ENCODE data around the gene PPP2R5D. TPM values are rescaled to one million over a fixed set of nuclear protein-coding genes. Genes with fewer than 3 reads are reported as not detected.

The PPP2R5D gene
- total RNA-seq, 1 donor from 2014 or later, result 24.5 TPM

- no peaks in the 10 kb centered on the region for H3K9me3 ChIP-seq
- peaks cover 14% of the 10 kb centered on the region for H3K4me1 ChIP-seq
- intact Hi-C loops (cut with DNase I), result no loop called here
- no peaks in the 10 kb centered on the region for H3K27me3 ChIP-seq (ENCODE audit: low read depth)
- ATAC-seq, result no peak
- H3K36me3 ChIP-seq, result peaks cover 69% of the 10 kb centered on the region
- DNase-seq, result no peak
- no peak overlapping the region for H3K4me3 ChIP-seq
- TF ChIP-seq CTCF (IDR thresholded peaks at IDR 0.05), result no peak
- no peak overlapping the region for H3K27ac ChIP-seq
These were observed 42.0 kb downstream of the PPP2R5D start for GRCh38 chr6:43026365-43026764.

- DNase-seq, result no peak
- no peak for TF ChIP-seq CTCF (IDR thresholded peaks at IDR 0.05)
- no peak overlapping the region for H3K27ac ChIP-seq
- no peak overlapping the region for H3K4me3 ChIP-seq
- peaks cover 93% of the 10 kb centered on the region for H3K36me3 ChIP-seq
- intact Hi-C loops (cut with DNase I), result no loop called here
- H3K4me1 ChIP-seq, result no peaks in the 10 kb centered on the region
- H3K9me3 ChIP-seq, result no peaks in the 10 kb centered on the region
- H3K27me3 ChIP-seq (ENCODE audit: low read depth), result no peaks in the 10 kb centered on the region
- ATAC-seq, result no peak
These were observed 44.8 kb downstream of the PPP2R5D start for GRCh38 chr6:43029120-43029519.

- Histone ChIP-seq H3K27ac (no peak overlapping the region), H3K4me3 (no peak overlapping the region), H3K36me3 (peaks cover 90% of the 10 kb centered on the region), H3K27me3 (ENCODE audit: low read depth) (no peaks in the 10 kb centered on the region), H3K4me1 (no peaks in the 10 kb centered on the region), H3K9me3 (no peaks in the 10 kb centered on the region)
- TF ChIP-seq CTCF (IDR thresholded peaks at IDR 0.05), result no peak
- no peak for DNase-seq
- intact Hi-C loops (cut with DNase I), result no loop called here
- ATAC-seq, result no peak
These were observed 48.0 kb downstream of the PPP2R5D start for GRCh38 chr6:43032326-43032725.

- no peaks in the 10 kb centered on the region for H3K27me3 ChIP-seq (ENCODE audit: low read depth)
- intact Hi-C loops (cut with DNase I), result no loop called here
- no peak overlapping the region for H3K4me3 ChIP-seq
- TF ChIP-seq CTCF (IDR thresholded peaks at IDR 0.05), result no peak
- peaks cover 91% of the 10 kb centered on the region for H3K36me3 ChIP-seq
- no peak for DNase-seq
- H3K4me1 ChIP-seq, result no peaks in the 10 kb centered on the region
- ATAC-seq, result no peak
- H3K9me3 ChIP-seq, result no peaks in the 10 kb centered on the region
- H3K27ac ChIP-seq, result no peak overlapping the region
These were observed 49.3 kb downstream of the PPP2R5D start for GRCh38 chr6:43033496-43034189.

GRCh38 chr6:43034190-43034525, 49.8 kb downstream of the PPP2R5D start:
- no peak for ATAC-seq
- DNase-seq, result no peak

More at GRCh38 chr6:43034190-43034525, 49.8 kb downstream of the PPP2R5D start:
- Histone ChIP-seq H3K27me3 (ENCODE audit: low read depth) (no peaks in the 10 kb centered on the region), H3K4me3 (no peak overlapping the region), H3K36me3 (peaks cover 91% of the 10 kb centered on the region), H3K9me3 (no peaks in the 10 kb centered on the region), H3K4me1 (no peaks in the 10 kb centered on the region), H3K27ac (no peak overlapping the region)
- intact Hi-C loops (cut with DNase I), result no loop called here
- TF ChIP-seq CTCF (IDR thresholded peaks at IDR 0.05), result no peak
